NB4 (cell line): ENCODE measurements around the gene ADIPOR1.

Experiments
- DNase-seq: peaks from one replicate; pipeline ENCODE4 v3.0.0; 2010; ENCODE audit warnings: low read depth
- H3K4me3 ChIP-seq: one replicate; pipeline ENCODE4 v1.5.1; 2011; ENCODE audit warnings: mild to moderate bottlenecking, low read depth, low read length, moderate library complexity
- MYC ChIP-seq: IDR thresholded peaks from 2 replicates; pipeline ENCODE4 v1.6.1; 2011; ENCODE audit warnings: low read depth, low read length
- POLR2A ChIP-seq: IDR thresholded peaks from 2 replicates; pipeline ENCODE4 v1.6.1; 2011; ENCODE audit warnings: mild to moderate bottlenecking; ENCODE audit not compliant: insufficient read length; ENCODE audit errors: extremely low read depth
- TF ChIP-seq, protein P1 (sequence below): IDR thresholded peaks from 2 replicates; pipeline ENCODE4 v1.6.1; 2011; ENCODE audit warnings: low read depth, low read length
- TF ChIP-seq, protein P2 (sequence below): IDR thresholded peaks from one replicate; pipeline ENCODE4 v1.5.1; 2012; ENCODE audit warnings: low read depth, low read length

The ADIPOR1 gene, protein sequence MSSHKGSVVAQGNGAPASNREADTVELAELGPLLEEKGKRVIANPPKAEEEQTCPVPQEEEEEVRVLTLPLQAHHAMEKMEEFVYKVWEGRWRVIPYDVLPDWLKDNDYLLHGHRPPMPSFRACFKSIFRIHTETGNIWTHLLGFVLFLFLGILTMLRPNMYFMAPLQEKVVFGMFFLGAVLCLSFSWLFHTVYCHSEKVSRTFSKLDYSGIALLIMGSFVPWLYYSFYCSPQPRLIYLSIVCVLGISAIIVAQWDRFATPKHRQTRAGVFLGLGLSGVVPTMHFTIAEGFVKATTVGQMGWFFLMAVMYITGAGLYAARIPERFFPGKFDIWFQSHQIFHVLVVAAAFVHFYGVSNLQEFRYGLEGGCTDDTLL

DNA sequence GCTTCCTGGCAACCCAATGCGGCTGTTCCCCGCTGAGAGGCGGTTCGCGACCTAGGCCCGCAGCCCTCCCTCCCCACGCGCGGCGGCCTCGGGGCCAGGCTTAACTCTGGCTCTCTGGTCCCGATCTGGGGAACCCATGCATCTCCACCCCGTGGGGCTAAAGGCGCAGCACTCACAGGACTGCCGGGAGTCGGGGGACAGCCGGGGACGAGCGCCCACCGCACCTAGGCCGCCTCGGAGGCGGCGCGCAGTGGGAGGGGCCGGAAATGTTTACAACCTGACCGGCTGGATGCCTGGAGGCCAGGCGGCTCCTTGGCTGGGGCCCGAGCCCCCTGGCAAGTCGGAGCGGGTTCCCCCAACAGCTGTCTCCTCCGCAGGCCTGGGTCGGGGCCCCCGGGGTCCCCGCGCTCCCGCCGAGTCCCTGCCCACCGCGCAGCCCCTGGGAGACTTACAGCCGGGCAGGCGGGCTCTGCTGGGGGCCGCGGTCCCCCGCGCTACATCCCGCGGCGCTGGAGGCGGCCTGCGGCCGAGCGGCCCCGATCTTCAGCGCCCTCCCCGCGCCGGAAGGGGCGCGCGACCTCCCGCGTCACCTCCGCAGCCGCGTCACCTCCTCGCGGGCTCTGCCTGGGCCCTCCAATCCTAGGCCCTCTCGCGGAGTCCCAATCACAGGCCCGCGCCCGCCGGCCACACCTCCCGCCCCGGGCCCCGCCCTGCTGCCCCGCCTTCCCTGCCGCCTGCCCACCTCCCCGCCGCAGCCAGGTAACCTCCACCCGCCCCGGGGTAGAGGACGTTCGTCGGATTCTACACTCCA is at the start of gene ADIPOR1:
Gene ADIPOR1, minus strand, starts transcription at position 580 of the 811 bp plus-strand sequence. CDS start 7,242 bp downstream, outside the sequence.
- peak; percentile 89 for DNase-seq
- TF ChIP-seq, protein P1, sequence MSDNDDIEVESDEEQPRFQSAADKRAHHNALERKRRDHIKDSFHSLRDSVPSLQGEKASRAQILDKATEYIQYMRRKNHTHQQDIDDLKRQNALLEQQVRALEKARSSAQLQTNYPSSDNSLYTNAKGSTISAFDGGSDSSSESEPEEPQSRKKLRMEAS, result no peak; the same call in 1 of the 2 replicates
- TF ChIP-seq, protein P2, sequence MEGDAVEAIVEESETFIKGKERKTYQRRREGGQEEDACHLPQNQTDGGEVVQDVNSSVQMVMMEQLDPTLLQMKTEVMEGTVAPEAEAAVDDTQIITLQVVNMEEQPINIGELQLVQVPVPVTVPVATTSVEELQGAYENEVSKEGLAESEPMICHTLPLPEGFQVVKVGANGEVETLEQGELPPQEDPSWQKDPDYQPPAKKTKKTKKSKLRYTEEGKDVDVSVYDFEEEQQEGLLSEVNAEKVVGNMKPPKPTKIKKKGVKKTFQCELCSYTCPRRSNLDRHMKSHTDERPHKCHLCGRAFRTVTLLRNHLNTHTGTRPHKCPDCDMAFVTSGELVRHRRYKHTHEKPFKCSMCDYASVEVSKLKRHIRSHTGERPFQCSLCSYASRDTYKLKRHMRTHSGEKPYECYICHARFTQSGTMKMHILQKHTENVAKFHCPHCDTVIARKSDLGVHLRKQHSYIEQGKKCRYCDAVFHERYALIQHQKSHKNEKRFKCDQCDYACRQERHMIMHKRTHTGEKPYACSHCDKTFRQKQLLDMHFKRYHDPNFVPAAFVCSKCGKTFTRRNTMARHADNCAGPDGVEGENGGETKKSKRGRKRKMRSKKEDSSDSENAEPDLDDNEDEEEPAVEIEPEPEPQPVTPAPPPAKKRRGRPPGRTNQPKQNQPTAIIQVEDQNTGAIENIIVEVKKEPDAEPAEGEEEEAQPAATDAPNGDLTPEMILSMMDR, result no peak
- TF ChIP-seq POLR2A (peak; percentile 91), MYC (0 out of 2 replicates have a peak, but pooled peaks have one; percentile 9)
- peak within 1 kb of the TSS; percentile 77 for H3K4me3 ChIP-seq

GRCh38 chr1:203006948-203007871 is 49.1 kb upstream of the ADIPOR1 start, which contains the start of gene TMEM183A:
TSS of gene TMEM183A (plus strand) at chr1:203007374. CDS start at chr1:203007466, 92 bp downstream.
- TF ChIP-seq, protein P1, result peak; percentile 88
- peak; percentile 98 for TF ChIP-seq POLR2A
- TF ChIP-seq, protein P2, result no peak
- TF ChIP-seq MYC, result peak; percentile 96
- DNase-seq, result peak; percentile 98
- H3K4me3 ChIP-seq, result peak within 1 kb of the TSS; percentile 99

- TF ChIP-seq, protein P1, result peak; percentile 48
- TF ChIP-seq MYC, result 0 out of 2 replicates have a peak, but pooled peaks have one; percentile 12
- DNase-seq, result peak; percentile 67
- peak overlapping the region; percentile 66 for H3K4me3 ChIP-seq
Observed at GRCh38 chr1:203005395-203006142, 47.5 kb upstream of the ADIPOR1 start.

- H3K4me3 ChIP-seq, result no peak overlapping the region
- TF ChIP-seq, protein P2, result no peak
- TF ChIP-seq POLR2A (no peak), MYC (no peak)
- TF ChIP-seq, protein P1, result no peak
- DNase-seq, result no peak
Observed at GRCh38 chr1:203002951-203003350, 44.8 kb upstream of the ADIPOR1 start.

DNA sequence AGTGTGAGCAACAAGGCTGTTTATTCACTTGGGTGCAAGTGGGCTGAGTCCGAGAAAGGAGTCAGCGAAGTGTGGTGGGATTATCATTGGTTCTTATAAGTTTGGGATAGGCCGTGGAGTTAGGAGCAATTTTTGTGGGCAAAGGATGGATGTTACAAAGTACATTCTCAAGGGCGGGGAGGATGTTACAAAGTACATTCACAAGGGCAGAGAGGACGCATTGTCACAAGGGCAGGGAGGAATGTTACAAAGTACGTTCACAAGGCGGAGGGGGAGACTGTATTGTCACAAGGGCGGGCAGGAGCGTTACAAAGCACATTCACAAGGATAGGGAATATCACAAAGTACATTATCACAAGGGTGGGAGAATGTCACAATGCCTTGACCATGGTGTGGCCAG is 43.9 kb upstream of the ADIPOR1 start:
- DNase-seq, result no peak
- no peak overlapping the region for H3K4me3 ChIP-seq
- TF ChIP-seq POLR2A, result no peak
- TF ChIP-seq, protein P2, result no peak
- TF ChIP-seq, protein P1, result no peak
- TF ChIP-seq MYC, result no peak
